Spinal cord (tissue), 10 donors: ENCODE data around the gene MADCAM1. TPM values are rescaled to one million over a fixed set of nuclear protein-coding genes. Genes with fewer than 3 reads are reported as not detected.

Source experiments
- DNase-seq, 6 donors: peaks; one replicate each; pipeline versions ENCODE4 v3.0.0 to v3.0.0-alpha.2; 2013 to 2015; ENCODE audit warnings: low spot score in 6 of 6, low read depth in 4 of 6
- H3K27ac ChIP-seq: one replicate; pipeline ENCODE4 v1.5.1; 2013; ENCODE audit warnings: low read depth, low read length, control low read depth
- H3K27me3 ChIP-seq: one replicate; pipeline ENCODE4 v1.6.1; 2013; ENCODE audit warnings: low read length; ENCODE audit not compliant: control insufficient read depth, insufficient read depth
- H3K36me3 ChIP-seq: one replicate; pipeline ENCODE4 v1.6.1; 2013; ENCODE audit warnings: low read length; ENCODE audit not compliant: control insufficient read depth, insufficient read depth
- H3K4me1 ChIP-seq: one replicate; pipeline ENCODE4 v1.6.1; 2013; ENCODE audit warnings: low read length; ENCODE audit not compliant: control insufficient read depth, insufficient read depth
- H3K4me3 ChIP-seq: one replicate; pipeline ENCODE4 v1.5.1; 2013; ENCODE audit warnings: low read depth, low read length, control low read depth
- H3K9me3 ChIP-seq: one replicate; pipeline ENCODE4 v1.6.1; 2013; ENCODE audit warnings: low read length; ENCODE audit not compliant: control insufficient read depth, insufficient read depth
- WGBS: methylation state at CpG from one replicate; pipeline ENCODE4 v1.1.5; 2013; ENCODE audit warnings: missing lambda C conversion rate; ENCODE audit not compliant: insufficient coverage; 5-methylcytosine and 5-hydroxymethylcytosine counted together
- polyA plus RNA-seq, 2 donors: library from polyadenylated mRNA; unstranded; fragments of 120-200 nt; gene quantifications; one replicate each; pipeline ENCODE4 v1.2.1, GENCODE V29; 2013; ENCODE audit not compliant: insufficient read length in 2 of 2
- total RNA-seq, 2 donors: library from RNA; depleted of rRNA in 1 of 2; stranded (reverse); fragments of 120-200 nt in 1 of 2; fragments of >200 nt in 1 of 2; gene quantifications; one replicate each; pipeline versions ENCODE4 v1.2.3 to v1.2.4, GENCODE V29; 2013 to 2014
- donor health status: healthy.

Gene MADCAM1
- total and polyA plus RNA-seq, 4 donors: 0.40 to 7.1 (median 4.0) TPM

DNA sequence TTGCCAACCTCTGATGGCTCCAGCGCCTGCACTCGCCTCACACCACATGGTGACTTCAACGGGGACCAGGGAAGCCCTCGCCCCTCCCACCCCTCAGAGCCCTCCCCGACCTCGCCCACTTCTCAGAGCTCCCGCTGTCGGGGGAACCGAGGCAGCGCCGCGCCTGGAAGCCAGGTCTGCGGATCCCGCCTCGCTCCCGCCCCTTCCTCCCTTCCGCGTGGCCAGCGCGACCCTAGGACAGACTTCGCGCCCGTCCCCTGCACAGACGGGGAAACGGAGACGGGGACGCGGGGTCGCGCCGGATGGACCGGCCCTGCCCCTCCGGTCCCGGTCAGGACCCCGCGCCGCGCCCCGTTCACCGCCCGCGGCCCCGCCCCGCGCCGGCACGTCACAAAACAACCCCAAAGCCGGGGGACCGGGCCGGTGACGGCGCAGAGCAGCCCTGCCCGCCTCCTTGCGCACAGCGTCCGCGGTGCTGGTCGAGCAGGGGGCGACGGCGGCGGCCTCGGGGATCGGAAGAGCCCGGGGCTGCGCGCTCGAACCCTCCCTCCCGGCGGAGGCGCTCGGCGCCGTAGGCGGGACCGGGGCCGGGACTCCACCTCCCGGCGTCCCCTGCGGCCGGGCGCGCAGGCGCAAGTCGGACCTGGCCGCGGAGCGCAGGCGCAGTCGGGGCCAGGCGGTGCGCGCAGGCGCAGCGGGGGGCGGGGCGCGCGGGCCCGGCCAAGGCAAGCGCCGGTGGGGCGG lies 34.9 kb downstream of the MADCAM1 start:
- Histone ChIP-seq H3K4me3 (peak overlapping the region; percentile 68), H3K4me1 (peaks cover 39% of the 10 kb centered on the region), H3K27ac (peak overlapping the region; percentile 84), H3K27me3 (no peaks in the 10 kb centered on the region), H3K36me3 (peaks cover 33% of the 10 kb centered on the region), H3K9me3 (no peaks in the 10 kb centered on the region)
- under 1% methylated on average over 103 of the region's 103 CpGs for WGBS
- peak; percentile 67 to 96 (median 76) for DNase-seq

DNA sequence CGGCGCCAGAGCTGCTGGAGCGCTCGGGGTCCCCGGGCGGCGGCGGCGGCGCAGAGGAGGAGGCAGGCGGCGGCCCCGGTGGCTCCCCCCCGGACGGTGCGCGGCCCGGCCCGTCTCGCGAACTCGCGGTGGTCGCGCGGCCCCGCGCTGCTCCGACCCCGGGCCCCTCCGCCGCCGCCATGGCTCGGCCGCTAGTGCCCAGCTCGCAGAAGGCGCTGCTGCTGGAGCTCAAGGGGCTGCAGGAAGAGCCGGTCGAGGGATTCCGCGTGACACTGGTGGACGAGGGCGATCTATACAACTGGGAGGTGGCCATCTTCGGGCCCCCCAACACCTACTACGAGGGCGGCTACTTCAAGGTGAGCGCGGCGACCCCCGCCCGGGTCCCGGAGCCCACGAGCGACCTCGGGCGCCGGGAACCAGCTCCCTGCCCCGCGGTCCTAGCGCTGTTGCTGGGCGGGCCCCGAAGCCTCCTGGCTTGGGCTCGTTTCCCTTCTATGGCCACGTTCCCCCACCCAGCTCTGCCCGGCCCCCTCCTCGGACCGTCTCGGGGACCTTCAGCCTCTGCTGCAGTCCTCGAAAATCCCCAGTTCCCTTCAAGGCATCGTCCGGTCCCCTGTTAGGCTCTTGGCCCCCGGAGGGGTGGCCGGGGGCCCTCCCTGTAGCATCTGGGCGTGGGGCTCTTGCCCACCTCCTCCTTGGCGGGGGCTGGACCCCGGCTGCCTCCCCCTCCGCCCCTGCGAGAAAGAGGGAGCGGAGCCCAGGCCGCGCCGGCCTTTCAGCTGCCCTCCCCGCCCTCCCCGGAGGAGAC lies 35.7 kb downstream of the MADCAM1 start, which contains the start of gene CDC34:
Gene CDC34 (plus strand): TSS at position 8 of the 808 bp plus-strand sequence. CDS start 172 bp downstream, at position 180.
- peak within 1 kb of the TSS; percentile 95 for H3K27ac ChIP-seq
- peak in 1 of 6 donors; percentile 20 for DNase-seq
- H3K9me3 ChIP-seq: no peaks in the 10 kb centered on the region
- peaks cover 39% of the 10 kb centered on the region for H3K4me1 ChIP-seq
- WGBS: 0% methylated on average over 84 of the region's 84 CpGs
- H3K4me3 ChIP-seq: peak within 1 kb of the TSS; percentile 86
- H3K36me3 ChIP-seq: peaks cover 41% of the 10 kb centered on the region
- H3K27me3 ChIP-seq: no peaks in the 10 kb centered on the region

DNA sequence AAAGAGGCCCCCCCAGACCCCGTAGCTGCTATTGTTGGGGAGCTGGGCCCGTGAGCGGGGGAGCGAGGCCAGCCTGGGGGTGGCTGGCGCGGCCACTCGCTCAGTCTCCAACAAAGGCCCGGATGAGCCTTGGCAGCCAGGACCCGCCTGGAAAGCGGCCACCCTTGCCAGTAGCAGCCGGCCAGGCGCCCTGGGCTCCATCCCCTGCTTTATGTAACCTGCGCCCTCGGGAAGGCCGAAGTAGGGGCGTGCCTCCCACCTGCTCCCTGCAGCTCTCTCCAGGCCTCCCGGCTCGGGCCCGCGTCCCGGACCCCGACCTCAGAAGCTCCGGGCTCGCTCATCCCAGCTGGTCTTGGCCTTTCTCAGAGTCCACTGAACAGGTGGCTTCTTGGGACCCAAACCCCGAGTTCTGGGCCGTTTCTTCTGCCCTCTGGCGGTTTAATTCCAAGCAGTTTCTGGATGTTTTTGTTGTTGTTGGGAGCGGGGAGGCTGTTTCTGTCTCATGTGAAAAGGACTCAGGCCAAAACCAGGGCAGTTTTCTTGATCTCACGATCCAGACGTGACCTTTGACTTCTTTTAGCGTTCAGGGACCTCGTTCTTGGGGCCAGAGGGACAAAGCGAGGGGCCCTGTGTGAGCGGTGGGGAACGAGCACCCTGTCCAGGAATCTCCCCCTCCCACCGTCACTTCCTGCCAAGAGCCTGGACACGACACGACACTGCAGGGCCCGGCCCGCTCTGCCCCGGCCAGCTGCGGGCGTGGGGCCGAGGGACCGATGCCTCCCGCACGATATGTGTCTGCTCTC lies 36.5 kb downstream of the MADCAM1 start:
- Histone ChIP-seq H3K27ac (peak overlapping the region; percentile 95), H3K36me3 (peaks cover 48% of the 10 kb centered on the region), H3K27me3 (no peaks in the 10 kb centered on the region), H3K4me1 (peaks cover 39% of the 10 kb centered on the region), H3K9me3 (no peaks in the 10 kb centered on the region), H3K4me3 (peak overlapping the region; percentile 86)
- peak; percentile 50 to 89 (median 58) for DNase-seq
- WGBS: under 1% methylated on average over 45 of the region's 47 CpGs

DNA sequence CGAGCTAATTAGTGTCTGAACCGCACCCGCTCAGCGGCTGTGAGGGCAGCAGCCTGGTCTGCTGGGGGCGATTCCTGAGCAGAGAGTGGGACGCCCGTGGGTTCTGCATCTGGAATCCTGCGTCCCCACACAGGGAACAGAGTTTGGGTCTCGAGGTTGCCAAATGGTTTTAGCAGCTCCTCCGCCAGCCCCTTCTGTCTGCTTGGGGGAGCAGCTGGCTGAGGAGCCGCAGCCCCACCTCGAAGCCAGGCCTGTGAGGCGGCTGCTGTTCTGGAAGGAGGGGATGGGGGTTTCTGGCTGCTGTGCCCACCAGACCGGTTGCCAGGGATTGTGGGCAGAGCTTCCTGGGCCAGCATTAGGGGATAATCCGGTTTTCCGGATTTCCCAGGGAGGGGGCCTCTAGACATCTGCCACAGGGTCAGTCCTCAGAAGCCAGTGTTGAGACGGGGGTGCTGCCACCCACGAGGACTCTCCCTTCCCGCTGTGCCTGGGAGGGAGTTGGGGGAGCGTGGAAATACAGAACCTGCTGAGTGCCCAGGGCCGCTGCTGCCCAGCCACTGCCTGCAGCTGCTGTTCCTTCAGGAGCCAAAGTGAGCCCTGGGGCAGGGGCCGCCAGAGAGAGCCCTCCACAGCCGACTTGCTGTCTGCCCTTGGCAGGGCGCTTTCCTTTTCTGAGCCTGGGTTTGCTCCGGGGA lies 37.2 kb downstream of the MADCAM1 start:
- Histone ChIP-seq H3K27ac (peak overlapping the region; percentile 95), H3K9me3 (no peaks in the 10 kb centered on the region), H3K27me3 (no peaks in the 10 kb centered on the region), H3K4me3 (peak overlapping the region; percentile 86), H3K36me3 (peaks cover 55% of the 10 kb centered on the region), H3K4me1 (peaks cover 39% of the 10 kb centered on the region)
- DNase-seq: peak in 2 of 6 donors; percentile 3 to 44
- 18% methylated on average over 25 of the region's 25 CpGs for WGBS

DNA sequence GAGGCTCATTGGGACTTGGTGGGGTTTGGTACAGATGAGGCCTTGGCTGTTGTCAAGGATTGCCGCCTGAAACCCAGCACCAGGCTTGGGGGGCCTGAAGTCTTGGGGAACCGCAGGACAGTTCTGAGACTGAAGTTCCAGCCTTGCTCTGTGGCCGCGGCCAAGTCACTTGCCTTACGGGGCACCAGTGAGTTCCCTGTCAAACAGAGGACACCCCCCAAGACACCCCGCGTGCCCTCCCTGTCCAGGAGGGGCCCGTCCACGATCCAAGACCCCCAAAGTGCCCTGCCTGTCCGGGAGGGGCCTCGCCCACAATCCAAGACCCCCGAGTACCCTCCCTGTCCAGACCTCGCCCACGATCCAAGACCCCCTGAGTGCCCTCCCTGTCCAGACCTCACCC lies 37.8 kb downstream of the MADCAM1 start:
- DNase-seq: no peak
- Histone ChIP-seq H3K9me3 (no peaks in the 10 kb centered on the region), H3K27me3 (no peaks in the 10 kb centered on the region), H3K4me3 (no peak overlapping the region), H3K27ac (peak overlapping the region; percentile 95), H3K36me3 (peaks cover 61% of the 10 kb centered on the region), H3K4me1 (peaks cover 39% of the 10 kb centered on the region)
- 81% methylated on average over 14 of the region's 14 CpGs for WGBS

DNA sequence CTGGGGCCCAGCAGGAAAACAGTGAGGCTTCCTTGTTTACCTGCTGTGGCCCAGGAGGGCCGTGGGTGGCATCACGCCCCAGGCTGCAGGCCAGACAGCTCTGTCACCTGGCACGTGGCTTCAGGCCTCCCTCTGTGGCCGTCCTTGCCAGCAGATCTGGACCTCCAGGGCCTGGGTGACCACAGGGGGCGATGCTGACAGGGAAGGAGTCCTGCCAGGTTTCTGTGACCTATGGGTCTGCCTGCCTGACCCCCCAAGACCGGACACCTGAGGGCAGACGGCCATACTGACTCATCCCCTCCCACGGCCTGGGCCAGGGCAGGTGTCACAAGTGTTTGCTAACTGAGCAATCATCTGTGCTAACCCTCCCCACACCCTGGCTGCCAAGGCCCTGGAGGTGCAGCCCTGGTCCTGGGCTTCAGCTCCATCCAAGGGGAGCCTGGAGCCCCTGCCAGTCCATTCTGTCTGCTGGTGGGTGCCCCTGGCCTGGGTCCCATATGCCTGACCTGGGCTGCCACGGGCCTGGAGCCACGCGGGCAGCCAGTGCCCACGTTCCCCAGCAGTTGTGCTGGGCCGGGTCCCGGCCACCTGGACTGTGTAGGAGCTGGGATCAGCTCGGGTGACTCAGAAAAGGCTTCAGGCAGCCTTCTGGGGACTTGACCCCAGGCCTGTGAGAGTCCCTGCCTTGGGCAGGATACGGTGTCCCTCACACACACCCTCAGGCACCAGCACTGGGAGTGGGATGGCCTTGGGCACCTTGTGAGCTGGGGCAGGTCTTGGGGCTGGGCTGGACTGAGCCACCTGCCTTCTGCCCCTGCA lies 38.9 kb downstream of the MADCAM1 start:
- Histone ChIP-seq H3K27ac (no peak overlapping the region), H3K36me3 (peaks cover 69% of the 10 kb centered on the region), H3K4me1 (peaks cover 37% of the 10 kb centered on the region), H3K4me3 (no peak overlapping the region), H3K27me3 (no peaks in the 10 kb centered on the region), H3K9me3 (no peaks in the 10 kb centered on the region)
- WGBS: 78% methylated on average over 15 of the region's 16 CpGs
- DNase-seq: no peak

DNA sequence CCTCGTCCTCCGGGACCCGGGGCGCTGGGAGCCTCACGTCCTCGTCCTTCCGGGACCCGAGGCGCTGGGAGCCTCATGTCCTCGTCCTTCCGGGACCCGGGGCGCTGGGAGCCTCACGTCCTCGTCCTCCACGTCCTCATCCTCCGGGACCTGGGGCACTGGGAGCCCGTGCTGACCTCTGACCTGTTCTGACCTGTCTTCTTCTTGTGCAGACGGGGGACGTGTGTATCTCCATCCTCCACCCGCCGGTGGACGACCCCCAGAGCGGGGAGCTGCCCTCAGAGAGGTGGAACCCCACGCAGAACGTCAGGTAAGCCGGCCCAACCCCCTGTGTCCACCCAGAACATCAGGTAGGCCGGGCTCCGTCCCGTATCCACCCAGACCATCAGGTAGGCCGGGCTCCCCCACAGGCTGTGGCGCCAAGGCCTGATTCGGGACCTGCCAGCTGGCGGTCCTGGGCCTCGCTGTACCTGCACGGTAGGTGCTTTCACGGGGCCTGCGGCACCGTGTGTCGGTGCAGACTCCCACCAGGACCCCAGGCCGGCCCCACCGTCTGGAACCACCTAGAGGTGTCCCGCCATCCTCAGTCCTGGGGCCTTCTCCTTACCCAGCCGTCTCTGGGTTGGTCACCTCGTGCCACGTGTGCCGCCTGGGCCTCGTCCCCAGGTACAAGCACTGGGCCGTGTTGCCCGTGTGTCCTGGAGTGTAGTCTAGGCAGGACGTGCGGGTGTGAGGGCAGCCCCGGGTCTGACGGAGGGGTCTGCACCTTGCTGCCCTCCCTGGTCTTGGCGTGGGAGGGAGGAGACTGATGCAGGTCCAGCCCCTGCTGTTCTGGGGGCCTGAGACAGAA lies 40.0 kb downstream of the MADCAM1 start:
- H3K27me3 ChIP-seq: no peaks in the 10 kb centered on the region
- peaks cover 77% of the 10 kb centered on the region for H3K36me3 ChIP-seq
- no peak overlapping the region for H3K27ac ChIP-seq
- no peak overlapping the region for H3K4me3 ChIP-seq
- peaks cover 29% of the 10 kb centered on the region for H3K4me1 ChIP-seq
- WGBS: 92% methylated on average over 55 of the region's 55 CpGs
- no peaks in the 10 kb centered on the region for H3K9me3 ChIP-seq
- no peak for DNase-seq

DNA sequence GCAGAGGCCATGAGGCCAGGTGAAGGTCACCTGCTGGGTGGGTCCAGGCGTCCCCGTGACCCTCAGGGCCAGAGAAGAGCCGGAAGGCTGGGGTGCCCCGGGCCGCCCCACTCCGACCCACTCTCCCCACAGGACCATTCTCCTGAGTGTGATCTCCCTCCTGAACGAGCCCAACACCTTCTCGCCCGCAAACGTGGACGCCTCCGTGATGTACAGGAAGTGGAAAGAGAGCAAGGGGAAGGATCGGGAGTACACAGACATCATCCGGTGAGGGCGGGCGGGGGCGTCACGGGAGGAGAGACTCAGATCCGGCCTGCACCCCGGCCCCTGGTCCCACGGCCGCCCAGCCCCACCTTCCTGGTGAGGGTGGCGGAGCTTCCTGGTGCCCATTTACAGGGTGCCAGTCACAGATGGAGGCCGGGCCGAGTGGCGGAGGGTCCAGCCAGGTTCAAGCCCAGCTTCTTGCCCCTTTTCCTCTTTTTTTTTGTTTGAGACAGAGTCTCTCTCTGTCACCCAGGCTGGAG lies 40.7 kb downstream of the MADCAM1 start:
- Histone ChIP-seq H3K4me1 (peaks cover 29% of the 10 kb centered on the region), H3K36me3 (peaks cover 84% of the 10 kb centered on the region), H3K27ac (no peak overlapping the region), H3K9me3 (no peaks in the 10 kb centered on the region), H3K27me3 (no peaks in the 10 kb centered on the region), H3K4me3 (no peak overlapping the region)
- 96% methylated on average over 20 of the region's 26 CpGs for WGBS
- DNase-seq: no peak
